Muscle of leg (tissue), 11 donors: ENCODE measurements around the gene CYP2A13. TPM values are rescaled to one million over a fixed set of nuclear protein-coding genes. Genes with fewer than 3 reads are reported as not detected.
"Not testable (repeated sequence)": the region's sequence is repeated elsewhere in the genome, so short reads cannot be mapped to it uniquely, and the experiment has no call there.

ENCODE experiments used
- DNase-seq: peaks from one replicate; pipeline ENCODE4 v3.0.0; 2013
- H3K27ac ChIP-seq: one replicate; pipeline ENCODE4 v1.5.1; 2013; ENCODE audit warnings: mild to moderate bottlenecking, low read length, control low read depth
- H3K27me3 ChIP-seq: one replicate; pipeline ENCODE4 v1.6.1; 2013; ENCODE audit warnings: low read length; ENCODE audit not compliant: control insufficient read depth, insufficient read depth
- H3K36me3 ChIP-seq: one replicate; pipeline ENCODE4 v1.6.1; 2013; ENCODE audit warnings: low read length; ENCODE audit not compliant: control insufficient read depth, insufficient read depth
- H3K4me1 ChIP-seq: one replicate; pipeline ENCODE4 v1.6.1; 2013; ENCODE audit warnings: low read length; ENCODE audit not compliant: control insufficient read depth, insufficient read depth
- H3K4me3 ChIP-seq: one replicate; pipeline ENCODE4 v1.5.1; 2013; ENCODE audit warnings: low read length, control low read depth
- H3K9me3 ChIP-seq: replicated peaks from 2 replicates; pipeline ENCODE4 v1.6.1; 2013; ENCODE audit warnings: low read depth, low read length; ENCODE audit not compliant: control insufficient read depth
- WGBS: methylation state at CpG from one replicate; pipeline ENCODE4 v1.1.5; 2013; ENCODE audit warnings: missing lambda C conversion rate; ENCODE audit not compliant: insufficient coverage; 5-methylcytosine and 5-hydroxymethylcytosine counted together
- polyA plus RNA-seq, 8 donors: library from polyadenylated mRNA; unstranded; fragments of 120-200 nt; gene quantifications; one replicate each; pipeline versions ENCODE4 v1.2.1 to v1.2.3, GENCODE V29; 2013; ENCODE audit warnings: inconsistent platforms in 1 of 8, low replicate concordance in 1 of 8; ENCODE audit not compliant: insufficient read length in 8 of 8, insufficient read depth in 1 of 8
- total RNA-seq: library from RNA; stranded (reverse); fragments of 120-200 nt; gene quantifications from one replicate; pipeline ENCODE4 v1.2.4, GENCODE V29; 2013

The CYP2A13 gene
- total and polyA plus RNA-seq, 9 donors, result not detected

- 50% methylated on average over 2 of the region's 8 CpGs for WGBS
- H3K36me3 ChIP-seq, result no peaks in the 10 kb centered on the region
- no peaks in the 10 kb centered on the region for H3K9me3 ChIP-seq
- no peak for DNase-seq
- no peaks in the 10 kb centered on the region for H3K4me1 ChIP-seq
- H3K27me3 ChIP-seq, result no peaks in the 10 kb centered on the region
- no peak overlapping the region for H3K4me3 ChIP-seq
- H3K27ac ChIP-seq, result no peak overlapping the region
These were observed 28.0 kb downstream of the CYP2A13 start for GRCh38 chr19:41116261-41116660.

DNA sequence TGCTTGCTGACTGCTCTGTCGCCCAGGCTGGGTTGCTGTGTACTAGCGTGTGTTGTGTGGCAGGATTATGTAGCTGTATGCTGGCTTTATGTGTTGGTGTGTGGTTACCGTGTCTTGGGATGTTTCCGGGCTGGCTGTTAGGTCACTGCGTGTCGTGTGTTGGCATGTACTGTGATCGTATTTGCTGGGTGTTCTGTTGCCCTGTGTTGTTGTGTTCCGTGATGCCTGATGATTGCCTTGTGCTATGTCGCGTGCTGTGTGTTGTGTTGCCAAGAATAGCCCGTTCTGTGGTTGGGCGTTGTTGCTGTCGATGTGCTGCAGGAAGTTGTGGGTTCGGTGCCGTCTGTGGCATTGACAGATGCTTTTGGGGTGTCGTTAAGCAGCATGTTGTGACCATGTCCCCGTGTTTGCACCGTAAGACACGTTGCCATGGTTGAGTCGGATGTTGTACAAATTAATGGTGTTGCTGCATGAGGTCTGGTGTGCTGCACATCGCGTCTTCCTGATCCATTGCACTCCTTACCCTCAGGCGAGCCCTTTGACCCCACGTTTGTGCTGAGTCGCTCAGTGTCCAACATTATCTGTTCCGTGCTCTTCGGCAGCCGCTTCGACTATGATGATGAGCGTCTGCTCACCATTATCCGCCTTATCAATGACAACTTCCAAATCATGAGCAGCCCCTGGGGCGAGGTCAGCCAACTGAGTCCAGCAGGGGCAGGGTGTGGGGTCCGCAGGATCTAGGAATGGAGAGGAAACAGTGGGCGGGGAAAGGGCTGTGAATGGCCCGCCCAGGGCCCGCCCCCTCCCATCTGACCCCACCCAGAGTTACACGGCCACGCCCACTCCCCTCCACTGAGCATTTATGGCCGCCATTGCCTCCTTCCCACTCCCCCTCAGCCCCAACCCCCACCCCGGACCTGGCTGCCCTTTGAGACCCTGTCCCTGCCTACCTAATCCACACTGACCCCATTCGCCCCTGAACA is 33.0 kb downstream of the CYP2A13 start:
- not testable (repeated sequence) for H3K27me3 ChIP-seq, H3K36me3 ChIP-seq, H3K4me1 ChIP-seq, DNase-seq, H3K9me3 ChIP-seq, H3K27ac ChIP-seq, H3K4me3 ChIP-seq
- WGBS, result 87% methylated on average over 20 of the region's 41 CpGs

DNA sequence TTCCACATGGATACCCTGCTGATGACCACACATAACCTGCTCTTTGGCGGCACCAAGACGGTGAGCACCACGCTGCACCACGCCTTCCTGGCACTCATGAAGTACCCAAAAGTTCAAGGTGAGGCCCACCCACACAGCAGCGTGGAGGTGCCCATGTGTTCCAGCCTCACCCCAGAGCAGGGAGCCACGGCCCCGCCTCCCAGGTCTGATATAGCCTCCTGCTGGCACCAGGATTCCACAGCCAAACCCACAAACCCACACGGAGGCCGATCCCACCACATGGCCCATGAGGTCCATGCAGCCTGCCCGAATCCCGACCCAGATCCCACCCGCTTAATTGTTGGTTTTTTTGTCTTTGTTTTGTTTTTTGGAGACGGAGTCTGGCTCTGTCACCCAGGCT is 34.6 kb downstream of the CYP2A13 start:
- not testable (repeated sequence) for H3K27me3 ChIP-seq, H3K27ac ChIP-seq, DNase-seq, H3K9me3 ChIP-seq, H3K36me3 ChIP-seq, H3K4me1 ChIP-seq, H3K4me3 ChIP-seq
- WGBS, result 88% methylated on average over 8 of the region's 13 CpGs

GRCh38 chr19:41123716-41124294 is 35.6 kb downstream of the CYP2A13 start:
- 93% methylated on average over 8 of the region's 11 CpGs for WGBS
- Histone ChIP-seq H3K4me1 (peaks cover 5% of the 10 kb centered on the region), H3K9me3 (no peaks in the 10 kb centered on the region), H3K36me3 (no peaks in the 10 kb centered on the region), H3K4me3 (no peak overlapping the region), H3K27me3 (no peaks in the 10 kb centered on the region), H3K27ac (no peak overlapping the region)
- DNase-seq, result no peak

- WGBS, result no CpG with 5 or more reads among the region's 2 CpGs
- not testable (repeated sequence) for H3K9me3 ChIP-seq, H3K4me1 ChIP-seq, H3K4me3 ChIP-seq, DNase-seq, H3K27ac ChIP-seq, H3K36me3 ChIP-seq, H3K27me3 ChIP-seq
These were observed 38.5 kb downstream of the CYP2A13 start for GRCh38 chr19:41126765-41127203.

GRCh38 chr19:41127362-41127761 is 39.1 kb downstream of the CYP2A13 start:
- H3K4me3 ChIP-seq, H3K27ac ChIP-seq, DNase-seq, H3K36me3 ChIP-seq, H3K9me3 ChIP-seq, H3K27me3 ChIP-seq, H3K4me1 ChIP-seq: not testable (repeated sequence)
- 40% methylated on average over 2 of the region's 7 CpGs for WGBS

DNA sequence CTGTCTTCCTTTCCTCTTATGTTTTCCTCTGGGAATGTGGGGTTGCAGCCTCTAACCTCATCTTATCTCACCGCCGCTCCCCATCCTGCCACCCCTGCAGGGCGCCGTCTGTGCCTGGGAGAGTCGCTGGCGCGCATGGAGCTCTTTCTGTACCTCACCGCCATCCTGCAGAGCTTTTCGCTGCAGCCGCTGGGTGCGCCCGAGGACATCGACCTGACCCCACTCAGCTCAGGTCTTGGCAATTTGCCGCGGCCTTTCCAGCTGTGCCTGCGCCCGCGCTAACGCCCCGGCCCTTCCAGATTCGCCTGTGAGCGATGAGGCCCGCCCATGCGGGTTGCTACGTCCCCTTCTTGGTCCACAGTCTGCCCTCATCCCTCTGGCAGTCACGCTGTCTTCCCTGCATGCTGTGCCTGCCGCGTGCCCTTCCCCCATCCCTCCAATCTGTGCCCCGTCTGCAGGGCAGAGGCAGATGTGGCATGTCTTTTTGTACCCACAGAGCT is 39.6 kb downstream of the CYP2A13 start:
- 1% methylated on average over 15 of the region's 29 CpGs for WGBS
- not testable (repeated sequence) for H3K27ac ChIP-seq, H3K4me1 ChIP-seq, H3K4me3 ChIP-seq, H3K36me3 ChIP-seq, H3K9me3 ChIP-seq, H3K27me3 ChIP-seq
- peak; percentile 59 for DNase-seq

DNA sequence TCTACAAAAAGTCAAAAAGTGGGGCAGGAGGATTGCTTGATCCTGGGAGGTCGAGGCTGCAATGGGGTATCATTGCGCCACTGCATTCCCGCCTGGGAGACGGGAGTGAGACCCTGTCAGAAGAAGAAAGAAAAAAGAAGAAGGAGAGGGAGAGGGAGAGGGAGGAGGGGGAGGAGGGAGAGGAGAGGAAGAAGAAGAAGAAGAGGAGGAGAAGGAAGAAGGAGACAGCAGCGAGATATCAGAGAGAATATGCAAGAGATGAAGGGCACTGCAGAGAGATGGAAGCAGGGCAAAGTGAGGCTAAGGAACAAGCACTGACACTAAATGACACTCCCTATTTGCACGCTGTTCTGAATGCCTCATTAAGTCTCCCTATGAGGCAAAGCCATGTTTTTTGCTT is 40.4 kb downstream of the CYP2A13 start:
- no peak overlapping the region for H3K4me3 ChIP-seq
- peaks cover 5% of the 10 kb centered on the region for H3K4me1 ChIP-seq
- DNase-seq, result no peak
- no peaks in the 10 kb centered on the region for H3K36me3 ChIP-seq
- no peaks in the 10 kb centered on the region for H3K9me3 ChIP-seq
- 80% methylated on average over 5 of the region's 6 CpGs for WGBS
- H3K27ac ChIP-seq, result no peak overlapping the region
- H3K27me3 ChIP-seq, result peaks cover 10% of the 10 kb centered on the region

DNA sequence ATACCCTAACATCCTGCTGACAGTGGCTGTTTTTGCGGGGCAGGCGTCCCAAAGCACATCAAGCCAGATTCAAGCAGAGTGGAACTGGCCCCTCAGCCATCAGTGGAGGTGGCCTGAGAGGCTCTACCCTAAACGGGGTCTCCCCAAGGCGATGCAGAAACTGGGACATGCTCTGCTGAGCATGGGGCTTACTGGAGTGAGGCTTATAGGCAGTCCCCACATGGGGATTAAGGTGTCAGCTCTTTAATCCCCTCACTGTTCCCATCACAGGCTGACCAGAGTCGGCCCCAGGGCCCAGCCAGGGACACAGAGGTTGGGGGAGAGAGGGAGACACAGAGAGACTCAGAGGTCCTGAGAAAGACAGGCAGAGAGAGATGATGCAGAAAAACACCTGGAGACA is 42.9 kb downstream of the CYP2A13 start:
- H3K9me3 ChIP-seq, result no peaks in the 10 kb centered on the region
- no peak for DNase-seq
- 81% methylated on average over 2 of the region's 5 CpGs for WGBS
- peaks cover 21% of the 10 kb centered on the region for H3K27me3 ChIP-seq
- no peak overlapping the region for H3K27ac ChIP-seq
- peaks cover 5% of the 10 kb centered on the region for H3K4me1 ChIP-seq
- H3K4me3 ChIP-seq, result no peak overlapping the region
- H3K36me3 ChIP-seq, result no peaks in the 10 kb centered on the region

DNA sequence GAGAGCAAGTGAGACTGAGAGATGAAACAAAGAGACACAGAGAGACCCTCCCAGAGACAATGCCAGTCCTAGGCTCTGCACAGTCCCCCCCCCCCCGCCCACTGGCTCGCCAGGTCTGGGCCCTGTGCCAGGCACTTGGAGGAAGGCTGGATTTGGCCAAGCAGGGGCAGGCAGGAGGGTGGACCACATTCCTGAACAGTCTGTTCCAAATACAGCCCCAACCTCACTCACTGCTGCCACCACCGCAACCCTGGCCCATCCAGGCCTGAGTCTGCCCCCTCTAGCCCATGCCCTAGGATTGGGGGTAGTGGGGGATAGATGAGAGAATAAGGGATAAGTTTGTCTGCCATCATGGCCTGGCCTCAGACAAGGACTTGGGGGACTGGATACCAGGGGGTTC is 45.0 kb downstream of the CYP2A13 start:
- WGBS, result no CpG with 5 or more reads among the region's 3 CpGs
- Histone ChIP-seq H3K36me3 (no peaks in the 10 kb centered on the region), H3K9me3 (no peaks in the 10 kb centered on the region), H3K4me3 (no peak overlapping the region), H3K27me3 (peaks cover 21% of the 10 kb centered on the region), H3K27ac (no peak overlapping the region), H3K4me1 (no peaks in the 10 kb centered on the region)
- DNase-seq, result no peak
